Measurements from ENCODE around the gene TAS2R41. TPM values are rescaled to one million over a fixed set of nuclear protein-coding genes. Genes with fewer than 3 reads are reported as not detected.

Gene TAS2R41
- polyA plus RNA-seq, 1 donor (not counting 4 experiments of a cell fraction or from before 2014, with no cell fraction given): not detected

- Histone ChIP-seq H3K79me2 (ENCODE audit: control insufficient read depth, insufficient read depth, low read length) (no peaks in the 10 kb centered on the region), H3K9me3 (ENCODE audit: control insufficient read depth, low read depth, low read length) (no peaks in the 10 kb centered on the region), H3K9ac (ENCODE audit: control insufficient read depth, extremely low read depth, insufficient read depth, low read length) (no peak overlapping the region), H3K4me2 (ENCODE audit: control insufficient read depth, extremely low read depth, insufficient read depth, low read depth, low read length) (no peak overlapping the region), H3K9me1 (ENCODE audit: control insufficient read depth, extremely low read depth, insufficient read depth, low read length) (no peaks in the 10 kb centered on the region), H2AFZ (ENCODE audit: control insufficient read depth, low read length) (no peak overlapping the region), H3K27ac (ENCODE audit: control insufficient read depth, insufficient read depth, low read length) (no peak overlapping the region), H3K27me3 (ENCODE audit: control insufficient read depth, extremely low read depth, insufficient read depth, low read length) (no peaks in the 10 kb centered on the region), H3K36me3 (ENCODE audit: control insufficient read depth in 2 of 2, extremely low read depth in 1 of 2, insufficient read depth in 2 of 2, low read length in 2 of 2) (no peaks in the 10 kb centered on the region), H3K4me3 (ENCODE audit: control insufficient read depth in 2 of 3, extremely low read depth in 1 of 3, insufficient read depth in 2 of 3, low read depth in 1 of 3, low read length in 3 of 3) (no peak overlapping the region), H3K4me1 (ENCODE audit: control insufficient read depth, extremely low read depth, insufficient read depth, low read length) (no peaks in the 10 kb centered on the region), H4K20me1 (ENCODE audit: control insufficient read depth, extremely low read depth, insufficient read depth, low read length) (no peaks in the 10 kb centered on the region)
- no peak for DNase-seq (ENCODE audit: low read depth, low spot score)
- TF ChIP-seq, protein P1, sequence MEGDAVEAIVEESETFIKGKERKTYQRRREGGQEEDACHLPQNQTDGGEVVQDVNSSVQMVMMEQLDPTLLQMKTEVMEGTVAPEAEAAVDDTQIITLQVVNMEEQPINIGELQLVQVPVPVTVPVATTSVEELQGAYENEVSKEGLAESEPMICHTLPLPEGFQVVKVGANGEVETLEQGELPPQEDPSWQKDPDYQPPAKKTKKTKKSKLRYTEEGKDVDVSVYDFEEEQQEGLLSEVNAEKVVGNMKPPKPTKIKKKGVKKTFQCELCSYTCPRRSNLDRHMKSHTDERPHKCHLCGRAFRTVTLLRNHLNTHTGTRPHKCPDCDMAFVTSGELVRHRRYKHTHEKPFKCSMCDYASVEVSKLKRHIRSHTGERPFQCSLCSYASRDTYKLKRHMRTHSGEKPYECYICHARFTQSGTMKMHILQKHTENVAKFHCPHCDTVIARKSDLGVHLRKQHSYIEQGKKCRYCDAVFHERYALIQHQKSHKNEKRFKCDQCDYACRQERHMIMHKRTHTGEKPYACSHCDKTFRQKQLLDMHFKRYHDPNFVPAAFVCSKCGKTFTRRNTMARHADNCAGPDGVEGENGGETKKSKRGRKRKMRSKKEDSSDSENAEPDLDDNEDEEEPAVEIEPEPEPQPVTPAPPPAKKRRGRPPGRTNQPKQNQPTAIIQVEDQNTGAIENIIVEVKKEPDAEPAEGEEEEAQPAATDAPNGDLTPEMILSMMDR (optimal IDR thresholded peaks at IDR 0.05 in 1 of 3, IDR thresholded peaks at IDR 0.05 in 1 of 3, conservative IDR thresholded peaks at IDR 0.05 in 1 of 3; ENCODE audit: extremely low read depth in 1 of 3, insufficient read depth in 2 of 3, low read length in 3 of 3): no peak
- TF ChIP-seq EZH2 (IDR thresholded peaks at IDR 0.05; ENCODE audit: low read length): no peak
- dilution Hi-C loops (cut with MboI; ENCODE audit: extremely low pct_ligation_motif_present, low sequenced_read_pairs): no loop called here
- FAIRE-seq: no peak
Measured at GRCh38 chr7:143444785-143445184, 32.9 kb upstream of the TAS2R41 start.

- Histone ChIP-seq H3K79me2 (ENCODE audit: control insufficient read depth, insufficient read depth, low read length) (no peaks in the 10 kb centered on the region), H3K27me3 (ENCODE audit: control insufficient read depth, extremely low read depth, insufficient read depth, low read length) (no peaks in the 10 kb centered on the region), H3K9ac (ENCODE audit: control insufficient read depth, extremely low read depth, insufficient read depth, low read length) (no peak overlapping the region), H3K27ac (ENCODE audit: control insufficient read depth, insufficient read depth, low read length) (no peak overlapping the region), H3K4me2 (ENCODE audit: control insufficient read depth, extremely low read depth, insufficient read depth, low read depth, low read length) (no peak overlapping the region), H3K9me1 (ENCODE audit: control insufficient read depth, extremely low read depth, insufficient read depth, low read length) (no peaks in the 10 kb centered on the region), H4K20me1 (ENCODE audit: control insufficient read depth, extremely low read depth, insufficient read depth, low read length) (no peaks in the 10 kb centered on the region), H3K4me3 (ENCODE audit: control insufficient read depth in 2 of 3, extremely low read depth in 1 of 3, insufficient read depth in 2 of 3, low read depth in 1 of 3, low read length in 3 of 3) (no peak overlapping the region), H3K4me1 (ENCODE audit: control insufficient read depth, extremely low read depth, insufficient read depth, low read length) (no peaks in the 10 kb centered on the region), H3K9me3 (ENCODE audit: control insufficient read depth, low read depth, low read length) (no peaks in the 10 kb centered on the region), H3K36me3 (ENCODE audit: control insufficient read depth in 2 of 2, extremely low read depth in 1 of 2, insufficient read depth in 2 of 2, low read length in 2 of 2) (no peaks in the 10 kb centered on the region), H2AFZ (ENCODE audit: control insufficient read depth, low read length) (no peak overlapping the region)
- no peak for FAIRE-seq
- TF ChIP-seq, protein P1 (optimal IDR thresholded peaks at IDR 0.05 in 1 of 3, IDR thresholded peaks at IDR 0.05 in 1 of 3, conservative IDR thresholded peaks at IDR 0.05 in 1 of 3; ENCODE audit: extremely low read depth in 1 of 3, insufficient read depth in 2 of 3, low read length in 3 of 3): no peak
- no peak for TF ChIP-seq EZH2 (IDR thresholded peaks at IDR 0.05; ENCODE audit: low read length)
- dilution Hi-C loops (cut with MboI; ENCODE audit: extremely low pct_ligation_motif_present, low sequenced_read_pairs): no loop called here
- no peak for DNase-seq (ENCODE audit: low read depth, low spot score)
Measured at GRCh38 chr7:143447466-143447865, 30.2 kb upstream of the TAS2R41 start.
